C1 segment of cervical spinal cord (tissue), 14 donors: ENCODE data around the gene DTD1.
A peak's percentile ranks its signal among the peaks of the same experiment; 100 is the strongest.

ENCODE experiments used
- DNase-seq, 14 donors: peaks; one replicate each; lab custom pipeline; 2025; lab: John Stamatoyannopoulos, UW

Gene DTD1

DNA sequence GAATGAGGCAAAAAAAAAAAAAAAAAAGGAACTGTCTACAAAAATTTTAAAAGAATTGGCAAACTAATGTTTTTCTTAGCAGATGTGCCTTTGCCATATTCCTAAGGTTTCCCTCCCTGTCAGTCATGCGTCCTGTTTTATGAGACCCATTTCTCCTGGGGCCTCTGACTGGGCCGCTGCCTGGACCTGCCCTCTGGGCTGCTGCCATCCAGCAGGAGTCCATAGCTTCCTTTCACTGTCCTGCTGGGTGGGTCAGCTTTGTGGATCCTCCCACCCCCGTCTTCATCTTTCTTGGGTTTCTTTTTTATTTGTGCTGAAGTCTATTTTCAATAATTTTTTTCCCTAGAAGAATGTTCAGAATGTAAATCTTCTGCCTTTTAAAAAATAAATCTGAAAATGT lies 114.9 kb downstream of the DTD1 start:
- no peak for DNase-seq

DNA sequence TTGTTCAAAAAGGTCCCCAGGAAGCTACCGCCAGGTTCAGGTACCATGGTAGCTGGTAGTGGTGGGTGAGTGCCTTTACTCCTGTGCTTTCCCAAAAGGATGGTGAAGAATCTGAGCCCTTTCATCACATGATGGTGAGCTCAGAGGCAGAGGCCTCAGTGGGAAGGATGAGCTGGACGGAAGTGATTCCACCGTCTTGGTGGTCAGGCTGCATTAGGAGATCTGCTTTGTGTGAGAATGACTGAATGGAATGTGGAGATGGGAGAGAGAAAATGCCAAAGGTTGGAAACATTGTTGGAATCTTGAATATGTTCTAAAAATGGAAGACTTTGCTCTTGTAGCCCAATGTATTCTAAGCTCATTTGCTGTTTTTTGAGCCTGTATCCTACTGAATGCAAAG lies 117.6 kb downstream of the DTD1 start:
- DNase-seq: no peak

DNA sequence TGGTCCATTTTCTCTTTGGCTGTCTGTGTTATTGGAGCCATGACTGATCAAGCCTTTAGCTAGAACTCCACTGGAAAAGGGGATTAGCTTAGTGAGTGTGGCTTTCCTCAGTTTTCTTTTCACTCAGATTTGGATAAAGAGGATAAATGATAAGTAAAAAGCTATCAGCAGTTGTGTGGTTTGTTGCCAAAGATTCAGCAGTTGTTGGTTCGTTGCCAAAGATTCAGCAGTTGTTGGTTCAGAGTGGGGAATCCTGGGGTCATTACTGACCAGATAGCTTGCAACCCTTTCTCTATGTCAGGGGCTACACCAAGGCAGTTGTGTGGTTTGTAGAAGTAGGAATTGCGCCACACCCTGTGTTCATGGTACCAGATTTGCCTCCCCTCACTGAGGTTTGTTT lies 118.1 kb downstream of the DTD1 start:
- no peak for DNase-seq

DNA sequence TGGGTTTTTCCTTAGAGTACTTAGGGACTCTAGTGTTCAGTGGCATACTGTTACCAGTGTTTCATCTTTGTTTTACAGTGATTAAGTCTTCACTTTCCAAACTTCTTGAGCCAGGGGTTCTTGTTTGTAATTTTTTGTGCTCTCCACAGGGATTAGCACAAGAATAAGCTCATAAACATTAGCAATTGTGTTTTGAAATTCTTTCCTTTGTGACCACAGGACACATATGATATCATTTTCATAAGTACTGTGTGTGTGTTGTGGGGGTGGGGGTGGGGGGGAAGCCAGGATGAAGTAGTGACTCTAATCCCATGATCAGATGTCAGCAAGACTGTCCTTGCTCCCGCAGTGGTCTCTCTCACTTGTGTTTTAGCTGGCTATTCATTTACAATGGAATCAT lies 124.3 kb downstream of the DTD1 start:
- DNase-seq: no peak

DNA sequence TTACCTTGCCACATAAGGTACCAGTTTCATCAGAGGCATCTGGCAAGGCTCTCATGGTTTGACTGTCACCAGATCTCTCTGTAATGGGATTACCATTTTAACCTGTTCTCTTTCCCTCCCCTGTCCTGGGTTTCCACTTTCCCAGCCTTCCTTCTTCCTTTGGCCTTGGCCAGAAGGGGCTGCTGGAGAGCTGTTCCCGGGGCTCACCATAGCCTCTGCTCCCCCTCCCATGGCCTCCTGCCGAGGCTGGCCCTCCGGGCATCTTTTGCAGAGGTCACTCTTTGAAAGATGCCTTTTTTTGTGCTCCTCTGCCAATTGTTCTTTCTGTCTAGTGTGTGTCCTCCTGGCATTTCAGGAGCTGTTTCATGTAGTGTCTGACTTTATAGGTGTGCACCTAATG lies 125.0 kb downstream of the DTD1 start:
- no peak for DNase-seq

DNA sequence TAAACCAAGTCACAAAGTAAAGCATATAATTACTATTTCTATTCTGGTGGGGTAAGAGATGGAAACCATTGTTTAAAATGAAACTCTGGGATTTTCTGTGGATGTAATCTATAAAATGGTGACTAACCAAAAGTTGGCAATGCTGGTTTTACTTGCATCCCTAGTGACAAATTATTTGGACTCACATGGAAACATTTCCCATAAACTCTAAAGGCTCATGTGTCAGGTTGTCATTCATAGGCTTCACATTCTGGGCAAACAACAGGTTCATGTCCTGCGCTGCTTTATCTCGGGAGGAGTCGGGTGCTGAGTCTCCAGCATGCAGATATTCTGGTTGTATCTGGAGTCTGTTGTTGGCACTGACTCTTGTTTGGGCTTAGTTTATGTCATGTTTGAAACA lies 127.7 kb downstream of the DTD1 start:
- no peak for DNase-seq

DNA sequence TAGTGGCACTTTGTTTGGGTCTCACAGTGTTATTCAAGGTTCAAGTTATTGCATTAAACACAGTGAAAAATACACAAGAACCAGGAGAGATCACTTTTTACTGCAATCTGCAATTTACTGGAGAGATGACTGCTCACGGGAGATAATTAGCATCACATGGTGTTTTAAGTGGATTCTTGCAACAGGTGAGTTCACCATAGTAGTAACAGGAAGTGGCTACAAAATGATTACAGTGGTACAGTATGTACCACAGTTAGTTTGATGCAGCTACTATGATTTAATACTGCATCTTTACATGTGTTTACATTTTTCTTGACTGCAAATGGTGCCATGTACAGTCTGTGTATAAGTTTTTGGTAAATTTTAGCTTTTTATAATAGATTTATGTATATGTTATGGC lies 129.2 kb downstream of the DTD1 start:
- no peak for DNase-seq

DNA sequence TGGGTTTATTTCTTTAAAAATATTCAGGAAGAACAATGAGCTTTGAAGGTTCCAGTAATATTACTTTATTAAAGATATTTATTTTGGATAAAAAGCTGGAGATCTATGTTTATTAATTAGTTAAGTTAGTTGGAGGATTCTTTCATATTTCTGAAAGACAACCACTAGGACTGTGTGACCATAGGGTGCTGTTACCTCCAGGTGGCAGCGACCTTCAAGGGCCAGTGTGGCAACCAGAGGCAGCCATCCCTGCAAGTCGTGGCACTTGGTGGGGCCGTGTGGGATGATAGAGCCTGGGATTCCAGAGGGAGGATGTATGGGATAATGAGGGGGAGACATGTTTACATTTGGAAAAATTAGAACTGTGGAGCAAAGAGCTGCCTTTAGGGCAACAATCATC lies 130.3 kb downstream of the DTD1 start:
- DNase-seq: no peak

DNA sequence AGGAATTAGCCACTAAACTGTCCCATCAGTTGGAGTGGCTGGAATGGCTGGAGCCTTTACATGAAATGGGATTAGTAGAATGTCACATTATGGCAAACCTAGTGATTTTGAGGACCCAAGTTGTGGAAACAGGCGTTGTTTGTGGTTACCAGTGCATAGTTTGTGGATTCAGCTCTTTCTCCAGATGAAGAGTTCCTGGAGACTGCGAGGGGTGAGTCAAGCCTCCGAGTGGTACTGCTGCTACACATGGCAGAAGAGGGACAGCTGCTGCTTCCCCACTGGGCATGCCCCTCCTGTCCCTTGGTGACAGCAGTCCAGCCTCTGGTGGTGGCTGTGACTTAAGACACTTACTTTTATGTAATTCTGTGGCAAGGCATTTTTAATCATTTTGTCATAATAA lies 131.6 kb downstream of the DTD1 start:
- DNase-seq: no peak

DNA sequence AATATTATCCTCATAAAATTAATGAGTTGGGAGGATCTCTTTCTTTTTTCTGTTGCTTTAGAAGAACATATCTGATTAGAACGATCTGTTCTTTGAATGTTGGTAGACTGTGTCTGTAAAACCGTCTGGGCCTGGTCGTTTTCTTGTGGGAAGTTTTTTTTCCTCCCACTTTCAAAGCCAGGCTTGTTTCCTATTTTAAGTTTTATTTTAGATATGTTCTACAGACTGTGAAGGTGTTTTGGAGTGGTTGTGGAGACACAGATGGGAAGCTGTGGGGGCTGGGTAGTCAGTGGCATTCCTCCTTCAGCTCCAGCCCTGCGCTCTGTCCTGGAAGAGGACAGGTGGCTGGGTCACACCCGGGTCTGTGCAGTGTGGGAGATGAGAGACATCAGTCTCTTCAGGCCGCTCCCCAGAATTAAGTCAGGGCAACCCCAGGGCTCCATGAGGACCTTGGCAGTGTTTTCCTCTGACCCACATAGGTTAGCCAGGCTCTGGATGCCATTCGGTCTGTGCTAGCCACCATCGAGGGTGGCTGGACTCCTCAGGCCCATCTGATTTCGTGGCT lies 133.8 kb downstream of the DTD1 start:
- DNase-seq: peak in 1 of 14 donors; percentile 61

DNA sequence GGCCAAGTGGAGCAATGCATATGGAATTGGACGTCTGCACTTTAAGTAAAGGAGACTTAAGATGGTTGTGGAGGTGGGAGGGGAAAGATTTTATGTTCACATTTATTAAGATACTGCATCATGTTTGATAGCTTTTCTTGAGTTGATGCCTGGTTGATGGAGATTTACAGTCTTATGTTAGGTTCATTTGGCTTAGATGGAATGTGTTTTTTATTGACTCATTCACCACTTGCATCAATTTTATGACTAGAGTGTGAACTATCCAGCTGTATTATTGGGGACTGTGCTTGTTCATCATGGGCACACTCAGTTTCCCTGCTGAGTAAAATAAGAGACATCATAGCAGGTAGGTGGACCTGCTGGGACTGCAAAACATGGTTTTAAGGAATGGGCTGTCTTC lies 134.5 kb downstream of the DTD1 start:
- DNase-seq: no peak

DNA sequence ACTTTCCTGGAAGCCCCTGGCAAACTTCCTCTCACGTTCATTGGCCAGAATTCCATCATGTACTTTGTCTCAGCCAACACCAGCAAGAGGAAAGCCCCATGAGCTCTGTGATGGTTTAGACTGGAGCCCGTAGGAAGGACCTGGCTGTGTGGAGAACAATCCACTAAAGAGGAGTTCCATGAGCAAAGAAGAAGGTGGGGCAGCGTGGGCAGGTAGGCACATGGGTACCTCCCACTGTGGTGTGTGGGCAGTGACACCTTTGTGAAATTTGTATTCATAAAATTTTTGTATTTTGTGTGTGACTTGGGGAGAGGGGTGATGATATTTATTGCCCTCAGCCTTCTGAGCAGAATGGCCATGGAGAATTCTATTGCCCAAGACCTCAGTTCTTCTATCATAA lies 136.2 kb downstream of the DTD1 start:
- no peak for DNase-seq

DNA sequence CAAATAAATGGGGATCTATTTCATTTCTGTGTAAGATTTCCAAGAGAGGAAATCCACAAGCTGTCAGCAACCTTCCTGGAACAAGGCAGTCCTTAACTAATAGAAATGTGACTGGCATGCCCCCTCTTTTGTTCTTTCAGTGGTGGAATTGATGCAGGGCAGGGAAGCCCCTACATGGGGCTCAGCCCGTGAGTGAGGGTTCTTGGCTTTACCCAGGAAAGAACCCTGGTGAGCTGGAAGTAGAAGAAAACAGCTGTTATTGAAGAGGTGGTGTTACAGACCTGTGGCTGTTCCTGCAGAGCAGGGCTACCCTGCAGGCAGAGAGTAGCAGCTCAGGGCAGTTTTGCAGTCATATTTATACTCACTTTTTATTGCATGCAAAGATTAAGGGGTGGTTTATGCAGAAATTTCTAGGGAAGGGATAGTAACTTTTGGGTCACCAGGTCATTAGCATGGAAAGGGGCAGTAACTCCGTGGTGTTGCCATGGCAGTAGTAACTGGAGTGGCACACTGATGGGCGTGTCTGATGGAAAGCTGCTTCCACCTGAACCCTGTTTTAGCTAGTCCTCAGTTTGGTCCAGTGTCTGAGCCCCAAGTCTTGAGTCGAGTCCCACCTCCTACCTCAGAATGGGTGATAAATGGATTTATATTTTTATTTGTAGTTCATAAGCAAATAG lies 137.1 kb downstream of the DTD1 start:
- no peak for DNase-seq

DNA sequence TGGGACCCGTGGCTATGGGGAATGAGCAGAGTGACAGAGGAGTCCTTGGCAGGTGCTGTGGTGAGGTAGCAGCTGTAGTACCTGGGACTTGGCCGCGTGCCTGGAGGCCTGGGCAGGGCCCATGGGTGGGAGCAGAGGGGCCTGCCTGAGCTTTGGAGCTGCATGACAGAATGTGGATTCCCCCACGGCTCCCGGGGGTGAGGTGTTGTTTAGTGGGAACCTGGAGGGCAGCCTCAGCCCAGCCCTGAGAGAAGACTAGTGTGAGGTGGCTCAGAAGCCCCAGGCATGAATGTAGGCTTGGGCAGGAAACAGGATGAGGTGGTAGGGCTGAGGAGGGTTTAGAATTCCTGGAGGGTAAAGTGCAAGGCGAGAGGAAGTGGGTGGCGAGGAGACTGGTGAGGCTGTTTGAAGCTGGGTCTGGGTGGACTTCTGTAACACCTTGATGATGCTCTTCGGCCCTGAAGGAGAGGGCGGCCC lies 139.2 kb downstream of the DTD1 start:
- DNase-seq: no peak

DNA sequence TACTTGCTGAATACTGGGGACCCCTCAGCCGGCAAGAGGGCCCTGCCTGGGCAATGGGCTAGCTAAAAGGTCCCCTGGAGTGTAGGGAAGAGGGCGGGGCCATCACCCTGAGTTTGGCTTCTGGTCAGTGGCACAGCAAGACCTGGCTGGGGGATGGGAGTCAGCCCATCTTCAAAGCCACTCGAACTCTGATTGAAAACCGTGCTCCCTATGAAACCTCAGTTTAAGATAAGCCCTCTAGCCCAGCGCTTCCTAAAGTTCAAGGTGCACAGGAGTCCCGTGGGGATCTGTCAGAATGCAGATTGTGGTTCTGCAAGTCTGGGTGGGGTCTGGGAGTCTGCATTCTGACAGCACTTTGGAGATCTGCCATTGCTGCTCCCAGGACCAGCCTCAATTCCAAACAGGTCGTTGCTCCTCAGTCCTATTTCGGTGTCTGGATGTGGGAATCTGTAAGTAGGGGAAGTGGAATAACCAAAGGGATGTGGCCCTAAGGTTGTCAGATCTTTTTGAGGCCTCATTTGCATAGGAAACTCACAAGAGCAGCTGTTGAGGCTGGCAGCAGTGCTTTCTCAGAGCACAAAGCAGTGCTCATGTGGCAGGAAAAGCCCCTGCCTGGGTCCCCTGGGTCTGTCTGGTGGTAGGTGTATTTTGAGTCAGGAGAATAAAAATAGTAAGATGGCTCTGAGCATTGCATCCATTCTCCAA lies 140.5 kb downstream of the DTD1 start:
- DNase-seq: no peak

DNA sequence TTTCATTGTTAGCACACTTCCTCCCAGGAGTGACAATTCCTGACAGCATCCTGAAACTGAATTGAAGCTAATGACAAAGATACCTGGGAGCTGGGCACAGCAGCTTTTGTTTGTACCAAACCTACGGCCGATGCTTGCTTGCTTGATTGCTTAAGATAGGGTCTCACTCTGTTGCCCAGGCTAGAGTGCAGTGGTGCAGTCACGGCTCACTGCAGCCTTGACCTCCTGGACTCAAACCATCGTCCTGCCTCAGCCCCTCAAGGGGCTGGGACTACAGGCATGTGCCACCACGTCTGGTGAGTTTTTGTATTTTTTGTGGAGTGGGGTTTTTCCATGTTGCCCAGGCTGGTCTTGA lies 141.0 kb downstream of the DTD1 start:
- DNase-seq: no peak

DNA sequence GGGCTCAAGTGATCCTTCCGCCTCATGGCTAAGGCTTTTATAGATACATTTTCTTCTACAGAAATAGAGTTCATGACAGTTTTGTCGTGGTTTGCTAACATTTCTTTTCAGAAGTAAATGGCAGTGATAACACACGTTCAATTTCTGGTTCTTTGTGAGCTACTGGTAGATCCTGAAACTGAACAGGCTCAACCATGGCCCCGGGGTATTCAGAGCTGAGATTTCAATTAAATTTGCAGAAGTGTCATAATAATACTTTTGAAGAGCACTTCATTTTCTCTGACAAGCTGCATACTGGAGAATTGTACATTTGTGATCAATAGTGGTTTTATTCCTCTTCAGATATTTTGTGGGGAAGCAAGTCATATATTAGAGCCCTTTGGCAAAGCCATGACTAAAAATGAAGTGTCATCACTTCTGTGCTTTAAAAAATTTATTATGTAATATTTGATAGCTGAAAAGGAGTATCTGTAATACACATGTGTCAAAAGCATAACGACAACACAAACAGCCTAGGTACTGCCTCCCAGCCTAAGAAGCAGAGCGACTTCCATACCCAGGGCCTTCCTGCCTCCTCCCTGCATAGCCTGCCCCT lies 141.5 kb downstream of the DTD1 start:
- DNase-seq: no peak

DNA sequence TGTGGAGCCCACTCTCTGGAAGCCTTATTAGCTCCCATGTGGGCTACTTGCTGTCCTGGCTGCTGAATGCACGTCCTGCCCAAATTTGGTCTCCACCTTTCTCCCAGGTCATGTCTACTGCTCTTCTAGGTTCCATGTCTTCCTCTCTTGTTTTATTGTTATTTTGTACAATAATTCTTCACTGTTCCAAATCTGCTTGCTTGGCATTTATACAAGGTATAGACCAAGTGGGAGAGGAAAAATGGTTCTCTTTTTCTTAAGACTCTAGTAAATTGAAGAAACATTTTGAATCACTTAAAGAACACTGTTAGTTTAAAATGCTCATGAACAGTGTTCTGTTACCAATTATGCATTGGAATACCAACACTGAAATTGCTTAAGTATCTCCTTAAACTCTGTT lies 144.1 kb downstream of the DTD1 start:
- DNase-seq: no peak

DNA sequence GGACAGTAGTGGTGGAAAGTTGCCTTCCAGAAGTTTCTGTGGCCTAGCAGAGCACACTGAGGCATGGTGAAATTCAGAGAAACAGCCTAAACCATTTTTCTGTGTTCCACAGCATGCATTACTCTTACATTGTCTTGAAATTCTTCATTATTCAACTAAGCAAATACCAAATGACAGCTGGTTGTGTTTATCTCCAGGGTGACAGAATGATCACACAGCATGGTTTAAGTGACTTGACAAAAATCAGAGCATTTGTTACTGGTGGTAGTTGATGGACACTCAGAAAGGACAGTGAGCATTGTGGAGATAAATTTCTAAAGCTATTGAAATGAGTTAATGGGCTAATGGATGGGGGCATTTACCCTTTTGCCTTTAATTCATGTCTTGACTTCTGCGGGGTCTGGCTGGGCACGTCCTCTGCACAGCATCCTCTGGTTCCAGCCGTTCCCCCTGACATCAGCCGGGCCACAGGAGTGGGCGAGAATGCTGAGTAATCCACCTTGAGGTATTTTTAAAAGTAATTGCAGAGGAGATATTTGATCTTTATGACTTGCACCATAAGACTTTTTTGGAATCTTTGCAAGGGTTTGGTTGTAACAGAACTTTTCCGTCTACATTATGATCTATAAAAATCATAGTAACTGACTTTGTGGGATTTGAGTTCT lies 146.8 kb downstream of the DTD1 start:
- DNase-seq: no peak

DNA sequence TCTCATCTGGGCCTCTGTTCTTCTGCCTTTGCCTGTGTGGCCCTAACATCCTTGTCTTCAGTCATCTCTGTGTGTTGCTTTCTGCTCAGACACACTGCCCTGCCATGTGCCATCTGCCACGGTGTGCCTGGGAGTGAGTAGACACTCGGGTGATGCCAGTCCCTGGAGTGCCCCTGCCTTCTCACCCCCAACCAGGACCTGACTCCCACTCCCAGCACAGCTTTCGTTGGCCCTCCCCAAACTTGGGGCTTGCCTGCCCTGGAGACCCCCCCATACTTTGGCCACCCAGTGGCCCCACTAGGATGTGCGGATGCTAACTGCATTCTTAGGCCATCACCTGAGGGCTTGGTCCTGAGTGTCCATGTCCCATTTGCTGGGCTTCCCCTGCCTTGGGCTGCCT lies 149.3 kb downstream of the DTD1 start:
- DNase-seq: no peak

DNA sequence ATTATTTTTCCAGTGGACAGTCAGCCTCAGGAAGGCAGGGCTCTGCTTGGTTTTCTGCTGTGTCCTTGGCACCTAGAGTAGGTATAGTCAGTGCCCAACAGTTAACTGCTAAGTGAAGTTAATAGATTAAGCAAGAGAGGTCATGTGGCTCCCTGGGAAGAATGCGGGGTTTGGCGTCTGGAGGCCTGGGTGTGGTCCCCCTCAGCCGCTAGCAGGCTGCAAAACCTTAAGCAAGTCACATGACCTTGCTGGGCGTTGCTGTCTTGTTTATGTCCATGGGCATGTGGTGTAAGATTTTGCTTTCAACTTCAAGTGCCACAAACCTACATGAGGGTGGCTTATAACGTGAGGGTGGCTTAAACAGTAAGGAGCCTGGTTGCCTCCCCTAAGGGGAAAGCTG lies 150.2 kb downstream of the DTD1 start:
- DNase-seq: no peak

DNA sequence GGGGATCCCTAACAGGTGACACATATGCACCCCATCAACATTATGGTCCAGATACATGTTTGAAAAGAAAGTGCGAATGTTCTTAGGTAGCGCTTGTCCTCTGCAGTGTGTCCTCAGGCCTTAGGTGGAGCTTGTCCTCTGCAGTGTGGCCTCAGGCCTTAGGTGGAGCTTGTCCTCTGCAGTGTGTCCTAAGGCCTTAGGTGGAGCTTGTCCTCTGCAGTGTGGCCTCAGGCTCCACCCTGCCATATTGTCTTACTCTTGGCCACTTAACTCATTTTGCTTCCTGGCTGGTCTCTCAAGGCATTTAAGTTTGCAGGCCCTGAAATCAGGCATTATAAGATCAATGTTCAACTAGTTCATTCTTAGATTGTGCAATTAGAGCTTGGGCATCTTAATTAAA lies 151.0 kb downstream of the DTD1 start:
- DNase-seq: no peak
